Activated CD8-positive, alpha-beta memory T cell treated with anti-CD3 and anti-CD28 coated beads for 1 hour (primary cell): Measurements from ENCODE around the gene SMAD3.

Experiments
- DNase-seq, 2 donors: peaks; one replicate each; pipeline ENCODE4 v3.0.0-alpha.2; 2020; ENCODE audit warnings: low read depth in 1 of 2; ENCODE audit errors: extremely low read depth in 1 of 2

Gene SMAD3

GRCh38 chr15:67094001-67094826 is 28.8 kb downstream of the SMAD3 start:
- no peak for DNase-seq

- DNase-seq, result no peak
Measured at GRCh38 chr15:67095912-67096311, 30.5 kb downstream of the SMAD3 start.

DNA sequence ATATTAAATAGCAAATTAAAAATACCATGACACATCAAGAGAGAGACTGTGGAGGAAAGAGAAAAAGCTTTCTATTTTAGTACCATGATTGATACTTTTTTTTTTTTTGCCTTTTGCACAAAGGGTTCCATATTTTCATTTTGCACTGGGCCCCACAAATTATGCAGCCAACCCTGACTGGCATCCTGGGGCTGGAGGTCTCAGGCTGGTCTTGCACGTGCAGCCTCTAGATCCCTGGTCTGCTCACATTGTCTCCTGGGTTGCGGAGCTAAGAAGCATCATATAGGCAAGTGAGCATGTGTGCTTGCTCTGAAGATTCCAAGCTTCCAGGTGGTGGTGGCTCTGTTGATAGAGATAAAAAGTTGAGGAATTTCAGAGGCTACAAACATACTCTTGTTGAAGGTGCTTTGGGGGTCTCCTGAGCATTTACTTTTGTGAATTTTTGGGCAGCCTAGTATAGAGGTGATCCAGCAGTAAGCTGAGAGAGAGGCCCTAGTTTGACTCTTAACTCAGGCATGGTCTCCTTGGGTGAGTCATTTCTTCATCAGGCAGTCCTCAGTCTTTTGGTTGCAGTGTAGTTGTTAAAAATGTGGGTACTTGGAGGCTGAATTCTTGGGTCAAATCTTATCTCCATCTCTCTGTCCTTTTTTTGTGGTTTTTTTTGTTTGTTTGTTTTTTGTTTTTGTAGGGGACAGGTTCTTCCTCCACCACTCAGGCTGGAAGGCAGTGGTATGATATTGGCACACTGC is 31.3 kb downstream of the SMAD3 start:
- DNase-seq, result no peak

- no peak for DNase-seq
Measured at GRCh38 chr15:67097424-67097823, 32.0 kb downstream of the SMAD3 start.

DNA sequence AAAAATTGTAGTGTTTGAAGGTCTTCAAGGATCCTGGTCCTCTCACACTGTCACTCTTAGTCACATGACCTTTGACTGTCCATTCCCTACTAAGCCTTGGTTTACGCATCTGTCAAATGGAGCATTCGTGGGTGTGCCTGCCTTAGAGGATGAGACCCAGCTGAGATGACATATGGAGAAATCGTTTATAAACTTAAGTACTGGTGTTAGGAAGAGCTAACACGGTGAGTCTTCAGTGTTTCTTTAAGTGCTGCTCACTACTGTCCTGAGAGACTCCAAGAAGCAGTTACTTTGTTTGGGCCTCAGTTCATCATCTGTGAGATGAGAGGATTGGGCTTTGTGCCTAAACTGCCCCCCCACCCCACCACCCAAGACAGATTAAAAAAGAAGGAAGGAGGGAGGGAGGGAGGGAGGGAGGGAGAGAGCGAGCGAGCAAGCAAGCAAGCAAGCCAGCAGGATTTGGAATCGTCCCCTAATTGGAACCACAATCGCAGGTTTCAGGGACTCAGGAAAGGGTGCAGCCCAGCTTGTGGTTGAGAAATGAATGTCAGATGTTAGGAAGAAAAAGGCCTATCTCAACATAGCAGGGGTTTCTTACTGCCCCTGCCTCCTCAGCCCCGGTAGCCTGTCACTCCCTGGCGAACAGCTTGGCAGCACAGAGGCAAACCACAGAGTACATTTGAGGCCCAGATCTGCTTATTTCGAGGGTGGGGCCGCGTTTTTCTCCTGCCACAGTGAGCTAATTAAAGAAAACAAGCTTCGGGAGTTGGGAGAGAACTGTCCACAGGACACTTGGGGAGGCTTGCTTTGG is 32.7 kb downstream of the SMAD3 start:
- DNase-seq, result no peak

- no peak for DNase-seq
Measured at GRCh38 chr15:67098768-67099282, 33.4 kb downstream of the SMAD3 start.

- DNase-seq, result no peak
Measured at GRCh38 chr15:67100124-67100791, 34.9 kb downstream of the SMAD3 start.

DNA sequence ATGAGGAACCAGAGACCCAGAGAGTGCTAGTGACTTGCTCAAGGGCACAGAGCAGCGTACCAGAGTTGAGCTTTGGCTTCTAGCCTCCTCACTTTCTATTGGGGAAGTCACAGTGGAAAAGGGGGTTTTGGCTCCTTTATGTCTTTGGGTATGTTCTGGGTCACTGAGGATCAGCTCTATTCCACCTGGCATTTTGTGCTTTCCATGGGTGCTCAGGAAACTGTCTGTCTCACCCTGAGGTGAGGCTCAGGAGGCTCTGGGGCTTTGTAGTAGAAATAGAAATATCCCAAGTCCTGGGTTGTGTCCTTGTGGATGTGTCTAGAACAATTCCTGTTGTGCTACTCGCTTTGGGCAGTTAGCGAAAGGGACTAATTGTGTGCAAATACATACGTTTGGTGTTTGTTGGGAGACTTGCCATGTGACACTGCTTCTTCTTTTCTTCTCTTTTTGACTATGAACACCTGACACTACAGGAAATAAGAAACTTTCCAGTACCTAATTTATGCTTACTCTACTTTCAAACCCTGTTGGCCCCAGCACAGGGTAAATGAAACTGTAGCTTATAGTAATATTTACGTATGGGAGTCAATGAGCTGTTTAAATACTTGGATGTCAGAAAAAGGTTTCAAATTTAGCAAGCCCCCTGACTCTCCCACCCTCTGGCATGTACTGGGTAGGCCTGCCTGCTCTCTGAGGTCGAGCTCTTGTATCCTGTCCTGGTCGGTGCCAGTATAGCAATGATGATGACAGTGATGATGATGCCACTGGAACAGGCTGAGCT is 35.6 kb downstream of the SMAD3 start:
- DNase-seq, result no peak

DNA sequence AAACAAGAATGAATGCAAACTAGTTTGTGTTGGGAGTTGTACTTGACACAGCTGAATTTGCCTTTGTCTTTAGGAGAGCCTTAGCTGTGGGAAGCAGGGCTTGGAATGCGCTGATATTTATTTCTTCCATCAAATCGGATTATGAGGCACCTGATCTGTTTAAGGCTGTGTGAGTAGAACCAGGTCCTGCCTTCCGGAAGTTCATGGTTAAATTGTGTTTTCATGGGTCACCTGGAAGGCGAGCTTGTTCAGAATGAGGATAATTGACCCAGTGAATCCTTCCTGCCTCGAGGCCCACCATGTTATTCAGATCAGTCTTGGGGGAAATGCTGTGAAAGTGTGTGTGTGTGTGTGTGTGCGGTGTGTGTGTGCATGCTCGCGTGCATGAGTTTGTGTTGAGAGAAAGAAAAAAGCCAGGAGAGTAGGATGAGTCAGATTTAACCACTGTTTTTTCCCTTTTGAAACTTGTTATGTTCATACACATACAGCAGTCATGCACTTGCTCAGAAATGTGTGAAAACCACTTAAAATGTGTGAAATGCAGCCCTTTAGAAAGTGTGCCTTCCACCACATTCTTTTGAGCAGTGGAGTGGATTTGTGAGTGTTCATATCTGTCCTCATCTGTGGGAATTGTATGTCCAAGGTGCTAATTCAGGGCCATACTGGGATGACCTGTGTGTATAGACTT is 36.7 kb downstream of the SMAD3 start:
- no peak for DNase-seq

- no peak for DNase-seq
Measured at GRCh38 chr15:67102599-67102929, 37.2 kb downstream of the SMAD3 start.

GRCh38 chr15:67103021-67103420 is 37.6 kb downstream of the SMAD3 start:
- DNase-seq, result no peak

- DNase-seq, result no peak
Measured at GRCh38 chr15:67103432-67103831, 38.0 kb downstream of the SMAD3 start.

- DNase-seq, result no peak
Measured at GRCh38 chr15:67103869-67104268, 38.5 kb downstream of the SMAD3 start.

GRCh38 chr15:67104510-67104909 is 39.1 kb downstream of the SMAD3 start:
- DNase-seq, result no peak

- no peak for DNase-seq
Measured at GRCh38 chr15:67105065-67105951, 39.9 kb downstream of the SMAD3 start.

- DNase-seq, result no peak
Measured at GRCh38 chr15:67105991-67106763, 40.8 kb downstream of the SMAD3 start.

GRCh38 chr15:67106764-67107013 is 41.3 kb downstream of the SMAD3 start:
- DNase-seq, result no peak
